SK-N-SH (cell line): ENCODE results near the gene SUN2.

Experiments used
- EZH2phosphoT487 ChIP-seq: fragments of 200-600 bp; sonication (generic); IDR thresholded peaks from 2 replicates; pipeline ENCODE4 v1.6.1; 2017; ENCODE audit warnings: low read depth, mixed run types, mild to moderate bottlenecking, antibody characterized with exemption, moderate library complexity, borderline replicate concordance
- RAD21 ChIP-seq: IDR thresholded peaks from 2 replicates; pipeline ENCODE4 v1.6.1; 2012; ENCODE audit warnings: mild to moderate bottlenecking, low read length
- RCOR1 ChIP-seq: fragments of 150-350 bp; IDR thresholded peaks from 2 replicates; pipeline ENCODE4 v1.6.1; 2017; ENCODE audit warnings: antibody characterized with exemption, low read length
- TAF1 ChIP-seq: IDR thresholded peaks from 2 replicates; pipeline ENCODE4 v1.6.1; 2012; ENCODE audit warnings: low read depth, mild to moderate bottlenecking, low read length, moderate library complexity, borderline replicate concordance
- TCF12 ChIP-seq: IDR thresholded peaks from 2 replicates; pipeline ENCODE4 v1.4.0; 2012
- YY1 ChIP-seq: IDR thresholded peaks from 2 replicates; pipeline ENCODE4 v1.4.0; 2012; ENCODE audit warnings: low read depth, mild to moderate bottlenecking
- TF ChIP-seq, protein P1 (sequence below): fragments of 200-600 bp; sonication (generic); IDR thresholded peaks from 2 replicates; pipeline ENCODE4 v1.6.1; 2017; ENCODE audit warnings: antibody characterized with exemption, mild to moderate bottlenecking, moderate library complexity
- TF ChIP-seq, protein P2 (sequence below): IDR thresholded peaks from 2 replicates; pipeline ENCODE4 v1.4.0; 2012; ENCODE audit warnings: low read depth

DNA sequence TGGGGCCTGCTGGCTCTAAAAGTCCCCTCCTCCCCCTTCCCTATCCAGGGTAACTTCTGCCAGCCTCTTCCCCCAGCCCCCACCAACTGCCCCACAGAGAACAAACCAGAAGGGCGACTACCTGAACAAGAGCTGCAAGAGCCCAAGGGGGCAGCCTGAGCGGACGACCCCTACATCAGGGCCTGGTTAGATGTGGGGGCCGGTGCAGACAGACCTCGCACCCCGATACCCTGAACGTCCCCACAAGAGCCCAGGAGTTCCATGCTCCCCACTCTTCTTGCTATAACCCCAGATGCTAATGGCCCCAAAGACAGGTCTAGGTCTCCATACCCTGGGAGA lies 20.7 kb downstream of the SUN2 start:
- TF ChIP-seq, protein P1, sequence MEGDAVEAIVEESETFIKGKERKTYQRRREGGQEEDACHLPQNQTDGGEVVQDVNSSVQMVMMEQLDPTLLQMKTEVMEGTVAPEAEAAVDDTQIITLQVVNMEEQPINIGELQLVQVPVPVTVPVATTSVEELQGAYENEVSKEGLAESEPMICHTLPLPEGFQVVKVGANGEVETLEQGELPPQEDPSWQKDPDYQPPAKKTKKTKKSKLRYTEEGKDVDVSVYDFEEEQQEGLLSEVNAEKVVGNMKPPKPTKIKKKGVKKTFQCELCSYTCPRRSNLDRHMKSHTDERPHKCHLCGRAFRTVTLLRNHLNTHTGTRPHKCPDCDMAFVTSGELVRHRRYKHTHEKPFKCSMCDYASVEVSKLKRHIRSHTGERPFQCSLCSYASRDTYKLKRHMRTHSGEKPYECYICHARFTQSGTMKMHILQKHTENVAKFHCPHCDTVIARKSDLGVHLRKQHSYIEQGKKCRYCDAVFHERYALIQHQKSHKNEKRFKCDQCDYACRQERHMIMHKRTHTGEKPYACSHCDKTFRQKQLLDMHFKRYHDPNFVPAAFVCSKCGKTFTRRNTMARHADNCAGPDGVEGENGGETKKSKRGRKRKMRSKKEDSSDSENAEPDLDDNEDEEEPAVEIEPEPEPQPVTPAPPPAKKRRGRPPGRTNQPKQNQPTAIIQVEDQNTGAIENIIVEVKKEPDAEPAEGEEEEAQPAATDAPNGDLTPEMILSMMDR = no peak
- TF ChIP-seq RCOR1 (no peak), TAF1 (no peak), EZH2phosphoT487 (no peak), RAD21 (no peak), YY1 (no peak), TCF12 (no peak)
- TF ChIP-seq, protein P2, sequence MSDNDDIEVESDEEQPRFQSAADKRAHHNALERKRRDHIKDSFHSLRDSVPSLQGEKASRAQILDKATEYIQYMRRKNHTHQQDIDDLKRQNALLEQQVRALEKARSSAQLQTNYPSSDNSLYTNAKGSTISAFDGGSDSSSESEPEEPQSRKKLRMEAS = no peak
